ENCODE data around the gene MARCHF10.

MARCHF10 gene

DNA sequence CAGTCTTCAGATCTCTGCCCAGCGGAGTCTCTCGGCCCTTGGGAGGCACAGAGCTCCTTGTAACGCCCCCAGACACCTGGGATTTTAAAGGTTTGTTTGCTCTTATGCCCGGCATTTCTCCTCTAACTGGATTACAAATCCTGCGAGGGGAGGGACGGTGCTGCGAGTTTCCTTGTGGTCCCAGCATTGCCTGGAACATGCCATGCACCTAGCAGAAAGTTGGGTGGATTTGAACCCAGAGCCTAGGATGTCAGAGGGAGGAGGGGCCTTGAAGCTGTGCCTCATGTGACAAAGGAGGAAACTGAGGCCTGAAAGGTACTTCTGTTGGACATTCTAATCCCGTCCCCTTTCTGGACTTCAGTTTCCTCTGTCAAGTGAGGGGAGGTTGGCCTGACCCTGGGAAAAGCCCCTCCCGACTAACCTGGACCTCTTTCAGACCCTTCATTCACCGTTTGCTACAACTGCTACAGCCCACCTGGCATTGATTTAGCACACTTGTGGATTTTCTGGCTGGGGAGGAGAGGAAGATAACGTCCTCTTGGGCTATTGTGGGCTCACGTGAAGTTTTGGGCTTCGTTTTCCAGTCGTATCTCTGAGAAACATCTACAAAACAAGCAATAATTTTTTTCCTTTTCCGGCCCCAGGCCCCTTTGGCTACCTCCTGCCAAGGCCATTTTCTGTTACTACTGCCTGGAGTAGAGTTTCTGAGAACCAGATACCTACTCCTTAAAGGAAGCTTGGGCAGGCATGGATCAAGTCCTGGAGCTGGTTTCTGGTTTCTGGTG is 149.8 kb downstream of the MARCHF10 start:
- H3K4me3 ChIP-seq (ENCODE audit: control insufficient read depth, low read depth, low read length) = no peak overlapping the region
- TF ChIP-seq, protein P1, sequence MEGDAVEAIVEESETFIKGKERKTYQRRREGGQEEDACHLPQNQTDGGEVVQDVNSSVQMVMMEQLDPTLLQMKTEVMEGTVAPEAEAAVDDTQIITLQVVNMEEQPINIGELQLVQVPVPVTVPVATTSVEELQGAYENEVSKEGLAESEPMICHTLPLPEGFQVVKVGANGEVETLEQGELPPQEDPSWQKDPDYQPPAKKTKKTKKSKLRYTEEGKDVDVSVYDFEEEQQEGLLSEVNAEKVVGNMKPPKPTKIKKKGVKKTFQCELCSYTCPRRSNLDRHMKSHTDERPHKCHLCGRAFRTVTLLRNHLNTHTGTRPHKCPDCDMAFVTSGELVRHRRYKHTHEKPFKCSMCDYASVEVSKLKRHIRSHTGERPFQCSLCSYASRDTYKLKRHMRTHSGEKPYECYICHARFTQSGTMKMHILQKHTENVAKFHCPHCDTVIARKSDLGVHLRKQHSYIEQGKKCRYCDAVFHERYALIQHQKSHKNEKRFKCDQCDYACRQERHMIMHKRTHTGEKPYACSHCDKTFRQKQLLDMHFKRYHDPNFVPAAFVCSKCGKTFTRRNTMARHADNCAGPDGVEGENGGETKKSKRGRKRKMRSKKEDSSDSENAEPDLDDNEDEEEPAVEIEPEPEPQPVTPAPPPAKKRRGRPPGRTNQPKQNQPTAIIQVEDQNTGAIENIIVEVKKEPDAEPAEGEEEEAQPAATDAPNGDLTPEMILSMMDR (IDR thresholded peaks at IDR 0.05; ENCODE audit: control insufficient read depth, insufficient read depth, low read depth, low read length, missing control alignments) = no peak
- no peak for DNase-seq (ENCODE audit: low read depth)

DNA sequence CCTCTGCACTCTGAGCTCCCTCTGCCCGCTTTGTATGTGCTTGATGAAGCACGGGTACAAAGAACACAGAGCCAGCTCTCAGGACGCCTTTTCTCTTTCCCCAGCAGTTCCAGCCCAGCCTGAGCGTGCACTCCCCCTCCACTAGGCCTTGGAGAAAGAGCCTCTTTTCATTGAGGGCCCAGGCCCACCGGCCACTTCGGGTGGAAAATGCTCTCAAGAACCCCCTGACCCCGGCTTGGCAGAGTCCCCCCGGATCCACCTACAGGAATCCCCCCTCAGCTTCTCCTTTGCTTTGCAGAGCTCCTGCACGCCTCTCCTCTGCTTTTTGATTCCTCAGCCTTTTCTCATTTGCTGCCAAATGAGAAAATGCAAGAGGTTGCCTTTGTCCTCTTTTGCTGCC is 150.4 kb downstream of the MARCHF10 start:
- TF ChIP-seq, protein P1 (IDR thresholded peaks at IDR 0.05; ENCODE audit: control insufficient read depth, insufficient read depth, low read depth, low read length, missing control alignments) = no peak
- DNase-seq (ENCODE audit: low read depth) = no peak
- H3K4me3 ChIP-seq (ENCODE audit: control insufficient read depth, low read depth, low read length) = no peak overlapping the region

DNA sequence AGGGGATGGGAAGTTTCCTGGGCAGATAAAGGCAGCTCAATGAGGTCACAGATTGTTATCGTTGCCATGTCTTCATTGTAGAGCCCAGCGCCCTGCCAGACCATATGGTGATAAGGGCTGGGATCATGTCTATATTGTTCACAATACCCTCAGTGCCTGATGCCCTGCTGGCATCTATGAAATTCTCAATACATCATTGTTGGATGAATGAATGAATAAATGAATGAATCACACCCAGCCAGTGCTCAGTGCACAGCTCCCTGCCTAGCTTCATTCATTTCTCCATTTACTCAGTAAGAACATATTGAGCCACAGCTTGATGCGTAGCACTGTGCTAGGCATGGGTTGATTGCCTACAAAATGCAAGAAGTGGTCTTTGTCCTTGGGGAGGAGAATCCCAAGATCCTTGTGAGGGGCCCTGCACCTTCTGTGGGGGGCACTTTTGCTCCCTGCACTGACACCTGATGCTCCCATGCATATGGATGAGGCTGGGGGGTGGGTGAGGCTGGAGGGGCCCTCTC is 150.9 kb downstream of the MARCHF10 start:
- TF ChIP-seq, protein P1 (IDR thresholded peaks at IDR 0.05; ENCODE audit: control insufficient read depth, insufficient read depth, low read depth, low read length, missing control alignments) = no peak
- DNase-seq (ENCODE audit: low read depth) = no peak
- H3K4me3 ChIP-seq (ENCODE audit: control insufficient read depth, low read depth, low read length) = no peak overlapping the region

DNA sequence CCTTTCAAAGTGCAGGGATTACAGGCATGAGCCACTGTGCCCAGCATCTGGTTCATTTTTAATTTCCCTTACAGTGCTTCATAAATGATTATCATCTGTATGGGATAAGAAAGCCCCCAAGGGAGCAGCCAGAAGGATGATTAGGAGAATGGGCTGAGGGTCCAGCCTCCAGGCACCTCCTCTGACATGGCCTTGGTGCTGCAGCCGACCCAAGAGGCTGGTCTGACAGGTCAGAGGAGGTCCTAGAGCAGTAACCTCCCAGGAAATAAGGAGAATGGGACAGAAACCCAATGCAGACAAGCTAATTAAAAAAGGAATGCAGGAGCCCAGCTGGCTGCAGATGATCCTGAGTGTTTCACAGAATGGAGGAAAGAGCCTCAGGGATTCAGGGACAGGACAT is 151.7 kb downstream of the MARCHF10 start:
- no peak for DNase-seq (ENCODE audit: low read depth)
- TF ChIP-seq, protein P1 (IDR thresholded peaks at IDR 0.05; ENCODE audit: control insufficient read depth, insufficient read depth, low read depth, low read length, missing control alignments) = no peak
- H3K4me3 ChIP-seq (ENCODE audit: control insufficient read depth, low read depth, low read length) = no peak overlapping the region

DNA sequence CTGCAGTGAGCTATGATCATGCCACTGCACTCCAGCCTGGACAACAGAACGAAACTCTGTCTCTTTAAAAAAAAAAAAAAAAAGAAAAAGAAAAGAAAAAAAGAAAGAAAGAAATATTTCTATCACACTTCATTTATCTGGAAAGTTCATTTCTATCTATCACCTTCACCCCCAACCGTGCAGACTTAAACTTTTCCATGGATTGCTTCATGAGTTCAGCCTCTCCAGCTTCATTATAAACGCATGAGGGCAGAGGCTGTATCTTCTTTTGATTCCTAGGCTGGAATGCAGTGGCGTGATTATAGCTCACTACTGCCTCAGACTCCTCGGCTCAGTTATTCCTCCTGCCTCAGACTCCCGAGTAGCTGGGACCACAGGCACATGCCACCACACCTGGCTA is 152.5 kb downstream of the MARCHF10 start:
- TF ChIP-seq, protein P1 (IDR thresholded peaks at IDR 0.05; ENCODE audit: control insufficient read depth, insufficient read depth, low read depth, low read length, missing control alignments) = no peak

DNA sequence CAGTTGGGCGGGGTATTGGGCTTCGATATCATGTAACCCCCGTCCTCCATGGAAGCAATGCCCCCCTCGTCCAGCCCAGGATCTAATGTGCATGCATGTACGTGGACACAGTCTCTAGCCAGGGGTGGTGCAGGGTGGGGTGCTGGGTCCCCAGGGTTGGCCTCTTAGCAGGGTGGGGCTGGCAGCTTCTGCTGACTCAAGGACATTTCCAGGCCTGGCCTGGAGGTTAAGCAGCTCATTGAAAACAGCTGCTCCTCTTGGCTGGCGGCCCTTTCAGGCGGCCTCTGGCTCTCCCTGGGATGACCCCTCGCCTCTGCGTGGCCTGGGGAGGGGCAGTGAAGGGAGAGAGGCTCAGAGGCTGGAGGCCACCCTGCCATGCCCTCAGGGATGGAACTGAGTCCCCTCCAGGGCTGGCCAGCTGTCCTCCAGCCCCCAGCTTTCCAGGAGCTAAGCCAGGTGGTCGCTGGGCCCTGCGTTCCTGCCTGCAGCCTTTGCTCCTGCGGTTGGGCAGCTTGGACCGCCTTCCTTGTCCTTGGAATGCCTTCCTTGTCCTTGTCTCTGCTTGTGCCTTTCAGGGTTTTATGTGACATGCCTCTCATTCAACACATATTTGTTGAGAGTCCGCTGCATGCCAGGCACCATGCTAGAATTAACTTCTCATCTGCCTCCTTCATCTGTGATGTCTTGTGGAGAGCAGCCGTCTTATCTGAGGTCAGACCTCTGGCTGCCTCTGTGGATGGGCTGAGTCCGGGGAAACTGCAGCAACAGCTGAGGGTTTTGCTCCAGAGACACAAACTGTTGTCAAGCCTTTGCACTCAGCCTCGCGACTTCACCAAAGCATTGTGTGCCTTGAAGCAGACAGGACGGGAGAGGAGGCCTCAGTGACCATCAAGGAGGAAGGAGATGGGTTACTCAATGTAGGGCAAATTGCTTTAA is 154.0 kb downstream of the MARCHF10 start:
- no peak for DNase-seq (ENCODE audit: low read depth)
- H3K4me3 ChIP-seq (ENCODE audit: control insufficient read depth, low read depth, low read length) = no peak overlapping the region; the same call in 1 of the 2 replicates
- TF ChIP-seq, protein P1 (IDR thresholded peaks at IDR 0.05; ENCODE audit: control insufficient read depth, insufficient read depth, low read depth, low read length, missing control alignments) = no peak

More for the DNA sequence above, 152.5 kb downstream of the MARCHF10 start:
- H3K4me3 ChIP-seq (ENCODE audit: control insufficient read depth, low read depth, low read length) = no peak overlapping the region
- DNase-seq (ENCODE audit: low read depth) = no peak
